HG02642 (cell line): ENCODE measurements around the gene ALDH16A1.
A peak's percentile ranks its signal among the peaks of the same experiment; 100 is the strongest.

Source experiments
- ATAC-seq: cut with Tn5 transposase; IDR thresholded peaks from one replicate; pipeline ENCODE4 v1.9.1; 2021; ENCODE audit warnings: mild to moderate bottlenecking; ENCODE audit not compliant: unreplicated experiment, poor library complexity

The ALDH16A1 gene

DNA sequence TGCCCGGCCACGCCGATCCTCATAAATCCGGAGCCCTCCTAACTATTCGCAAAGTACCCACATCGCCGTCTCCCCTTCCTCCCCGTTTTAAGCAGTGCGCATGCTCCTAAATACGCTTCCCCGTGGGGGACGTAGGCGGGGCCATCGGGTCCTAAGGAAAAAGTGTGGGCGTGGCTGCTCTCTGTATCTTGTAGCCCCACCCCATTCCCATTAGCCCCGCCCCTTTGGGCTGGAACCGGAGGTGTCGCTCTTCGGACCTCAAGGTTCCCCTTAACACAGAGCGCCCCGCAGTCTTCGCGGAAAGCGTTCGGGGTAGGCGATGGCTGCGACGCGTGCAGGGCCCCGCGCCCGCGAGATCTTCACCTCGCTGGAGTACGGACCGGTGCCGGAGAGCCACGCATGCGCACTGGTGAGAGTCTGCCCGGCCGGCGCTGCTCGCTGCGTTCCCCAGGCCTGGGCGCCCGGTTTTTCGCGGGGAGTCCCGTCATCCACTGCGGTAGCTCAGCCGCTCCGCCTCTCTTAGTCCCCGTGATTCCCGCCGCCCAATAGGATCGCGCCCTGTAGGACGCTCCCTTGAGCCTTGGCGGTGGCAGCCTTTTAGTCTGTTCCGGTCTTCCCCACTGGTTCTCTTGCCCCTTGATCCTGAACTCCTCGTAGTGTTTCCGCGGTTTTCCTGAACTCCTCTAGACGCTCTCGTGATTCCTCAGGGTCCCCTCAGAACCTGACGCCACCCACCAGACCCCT, at the start of gene ALDH16A1:
Gene ALDH16A1 (plus strand): TSS at position 213 of the 744 bp plus-strand sequence. CDS start 107 bp downstream, at position 320.
- peak; percentile 81 for ATAC-seq

DNA sequence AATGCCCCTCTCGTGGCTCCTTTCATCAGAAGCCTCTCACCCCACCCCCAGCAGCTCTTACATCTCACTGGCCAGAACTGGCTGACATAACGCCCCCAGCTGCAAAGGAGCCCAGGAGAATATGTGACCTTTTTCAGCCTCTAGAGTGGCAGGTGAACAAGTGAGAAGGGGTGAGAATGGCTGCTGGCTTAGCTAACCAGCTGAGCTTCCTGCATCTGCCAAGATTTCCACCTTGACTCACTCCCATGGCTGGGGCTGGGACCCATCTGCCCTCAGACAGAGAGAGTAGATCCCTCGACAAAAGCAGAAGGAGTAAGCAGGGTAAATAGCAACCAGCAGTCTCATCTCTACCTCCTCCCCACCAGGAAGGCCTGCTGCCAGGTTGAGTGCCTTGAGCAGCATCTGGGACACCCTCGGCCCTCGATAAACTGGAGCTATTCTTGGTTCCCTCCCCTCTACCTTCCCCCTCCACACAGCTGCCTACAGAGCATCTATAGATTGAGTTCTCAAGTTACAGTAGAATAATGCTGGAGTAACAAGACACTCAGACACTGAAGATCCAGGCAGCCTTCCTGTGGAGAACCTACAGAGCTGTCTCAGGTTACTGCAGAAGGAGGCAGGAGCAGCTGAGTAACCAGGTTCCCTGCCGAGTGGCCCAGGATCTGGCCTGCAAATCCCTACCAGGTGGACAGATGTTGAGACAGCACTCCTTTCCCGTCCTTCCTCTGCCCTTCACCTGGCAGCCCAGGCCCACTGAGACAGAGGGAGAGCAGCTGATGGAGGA, 49.4 kb upstream of the ALDH16A1 start:
- ATAC-seq: no peak

DNA sequence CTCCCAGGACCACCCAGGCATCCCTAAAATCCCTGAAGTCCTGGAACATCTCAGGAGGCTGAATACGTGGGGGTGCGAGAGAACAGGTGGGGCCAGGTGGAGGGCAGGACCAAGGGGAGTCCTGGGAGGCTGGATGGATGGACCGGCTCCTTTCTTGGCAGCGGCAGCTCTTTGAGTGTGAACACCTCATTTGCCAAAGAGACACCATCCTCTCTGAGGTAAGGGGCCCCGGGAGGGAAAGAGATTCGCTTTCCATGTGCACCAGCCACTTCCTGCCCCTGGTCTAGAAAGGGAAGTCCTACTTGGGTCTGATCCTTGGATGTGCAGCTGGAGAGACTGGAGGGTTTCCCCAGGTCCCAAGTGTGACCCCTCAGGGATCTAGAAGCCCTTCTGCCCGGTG, 45.9 kb upstream of the ALDH16A1 start:
- no peak for ATAC-seq

DNA sequence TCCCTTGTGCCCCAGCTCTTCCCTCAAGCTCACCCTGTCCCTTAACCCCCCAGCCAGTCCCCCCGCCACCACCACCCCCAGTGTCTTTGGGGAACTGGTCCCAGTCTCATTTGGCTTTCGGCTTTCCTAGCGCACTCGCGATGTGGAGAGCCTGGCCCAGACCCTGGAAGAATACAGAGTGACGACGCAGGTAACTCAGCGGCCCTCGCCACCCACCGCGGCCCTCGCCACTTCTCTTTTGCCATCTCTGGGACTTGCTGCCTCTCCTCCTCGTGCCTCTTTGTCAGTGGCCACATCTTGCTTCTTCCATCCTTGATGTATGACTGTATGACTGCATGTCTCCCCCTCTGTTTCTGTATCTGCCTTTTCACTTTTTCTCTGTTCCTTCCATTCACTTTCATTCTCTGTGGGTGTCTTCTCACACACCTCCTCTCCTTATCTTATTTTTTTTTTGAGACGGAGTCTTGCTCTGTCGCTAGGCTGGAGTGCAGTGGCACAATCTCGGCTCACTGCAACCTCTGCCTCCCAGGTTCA, 45.5 kb upstream of the ALDH16A1 start:
- no peak for ATAC-seq

DNA sequence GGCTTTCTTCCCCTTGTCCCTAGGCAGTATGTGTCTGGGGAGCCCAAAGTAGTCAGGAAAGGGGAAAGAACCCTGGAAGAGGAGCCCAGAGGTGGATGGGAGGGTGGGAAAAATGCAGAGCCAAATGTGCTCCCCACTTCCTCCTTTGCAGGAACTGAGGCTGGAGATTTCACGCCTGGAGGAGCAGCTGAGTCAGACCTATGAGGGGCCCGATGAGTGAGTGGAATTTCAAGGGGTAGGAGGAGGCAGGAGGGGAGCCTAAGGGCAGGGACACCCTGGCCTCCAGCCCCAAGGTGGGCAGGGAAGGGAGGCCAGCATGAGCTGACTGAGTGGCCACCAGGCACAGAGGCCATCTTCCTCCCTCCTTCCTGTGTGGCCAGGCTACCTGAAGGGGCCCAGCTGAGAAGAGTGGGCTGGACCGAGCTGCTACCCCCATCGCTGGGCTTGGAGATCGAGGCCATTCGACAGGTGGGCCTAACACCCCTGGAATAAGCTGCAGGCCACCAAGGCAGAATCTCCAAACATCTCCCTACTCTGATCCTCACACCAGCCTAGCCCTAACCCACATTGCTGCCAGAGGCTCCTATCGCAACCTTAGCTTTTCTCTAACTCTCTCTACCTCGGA, 44.1 kb upstream of the ALDH16A1 start:
- ATAC-seq: no peak

DNA sequence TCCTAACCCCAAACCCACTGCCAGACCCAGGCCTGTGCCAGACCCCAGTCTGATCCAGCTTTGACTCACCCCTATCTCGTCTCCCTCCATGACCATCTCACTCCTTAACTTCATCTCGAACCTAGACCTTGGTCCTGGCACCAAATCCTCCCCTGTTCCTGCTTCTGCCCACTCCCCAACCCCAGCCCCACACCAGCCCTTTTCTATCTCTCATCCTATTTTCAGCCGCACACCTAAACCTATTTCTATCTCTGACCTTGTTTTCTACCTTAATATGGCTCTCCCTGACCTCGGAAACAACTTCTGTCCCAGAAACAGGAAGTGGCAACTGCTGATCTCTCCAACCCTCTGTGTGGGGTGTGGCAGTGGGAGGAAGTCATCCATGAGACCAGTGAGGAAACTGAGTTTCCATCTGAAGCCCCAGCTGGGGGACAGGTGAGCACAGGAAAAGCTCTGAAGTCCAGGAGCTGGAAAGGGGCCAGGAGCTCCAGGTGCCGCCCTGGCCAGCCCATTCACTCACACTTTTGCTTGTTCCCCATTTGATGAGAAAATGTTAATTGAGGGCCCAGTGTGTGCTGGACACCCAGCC, 43.5 kb upstream of the ALDH16A1 start:
- no peak for ATAC-seq

DNA sequence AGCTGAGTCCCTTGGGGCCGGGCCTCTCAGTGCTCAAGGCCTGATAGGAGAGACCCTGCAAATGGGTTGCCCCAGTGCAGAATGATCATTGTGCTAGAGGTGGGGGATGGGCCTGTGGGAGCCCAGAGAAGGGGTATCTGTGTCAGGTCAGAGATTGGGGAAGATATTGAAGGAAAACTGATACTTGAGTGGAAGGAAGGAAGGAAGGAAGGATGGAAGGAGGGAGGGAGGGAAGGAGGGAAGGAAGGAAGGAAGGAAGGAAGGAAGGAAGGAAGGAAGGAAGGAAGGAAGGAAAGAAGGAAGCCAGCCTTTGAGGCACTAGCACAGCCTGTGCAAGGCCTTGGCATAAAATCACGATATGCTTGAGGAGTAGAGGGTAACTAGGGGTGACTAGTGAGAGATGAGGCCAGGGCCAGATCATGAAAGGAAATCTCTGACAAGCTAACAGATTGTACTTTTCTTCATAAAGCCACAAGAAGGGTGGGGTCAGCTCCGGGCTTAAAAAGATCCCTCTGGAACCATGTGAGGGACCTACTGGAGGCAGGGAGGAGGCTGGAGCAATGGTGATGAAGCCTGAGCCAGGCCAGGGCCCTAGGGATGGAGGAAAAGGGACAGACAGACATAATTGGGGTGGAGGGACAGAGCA, 41.2 kb upstream of the ALDH16A1 start:
- ATAC-seq: no peak

DNA sequence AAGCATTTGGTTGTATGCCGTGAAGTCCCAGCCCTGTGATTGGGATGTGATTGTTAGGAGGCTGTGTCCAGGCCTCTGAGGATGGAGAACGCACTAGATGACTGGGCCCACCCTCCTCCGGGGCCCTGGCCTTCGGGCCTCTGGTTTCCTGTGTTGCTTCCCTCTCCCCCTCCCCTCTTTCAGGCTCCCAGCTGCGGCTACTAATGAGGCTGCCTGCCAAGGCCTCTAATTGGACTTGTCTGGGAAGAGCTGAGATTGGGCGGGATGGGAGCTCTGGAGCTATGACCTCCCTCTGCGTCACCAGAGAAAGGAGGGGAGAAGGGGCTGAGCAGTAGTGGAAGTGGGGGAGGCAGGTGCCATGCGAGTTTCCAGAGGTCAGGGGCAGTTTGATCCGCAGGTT, 39.7 kb upstream of the ALDH16A1 start:
- no peak for ATAC-seq

DNA sequence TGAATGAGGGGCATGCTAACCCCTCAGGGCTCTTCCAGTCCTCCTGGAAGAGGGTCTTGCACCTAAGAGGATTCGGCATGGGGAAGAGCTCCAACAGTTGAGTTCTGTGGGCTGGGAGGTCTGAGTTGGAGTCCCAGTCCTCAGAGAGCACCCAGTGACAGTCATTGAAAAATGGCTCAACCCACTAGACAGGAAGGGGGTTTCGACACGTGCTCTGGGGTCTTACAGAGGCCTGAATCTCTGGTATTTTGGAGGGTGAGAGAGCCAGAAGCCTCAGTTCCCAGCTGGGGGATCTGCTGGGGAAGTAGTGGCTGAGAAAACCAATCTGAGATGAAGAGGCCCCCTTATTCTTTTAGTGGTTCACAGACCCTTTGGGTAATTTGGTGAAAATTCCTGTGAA, 38.8 kb upstream of the ALDH16A1 start:
- ATAC-seq: no peak

DNA sequence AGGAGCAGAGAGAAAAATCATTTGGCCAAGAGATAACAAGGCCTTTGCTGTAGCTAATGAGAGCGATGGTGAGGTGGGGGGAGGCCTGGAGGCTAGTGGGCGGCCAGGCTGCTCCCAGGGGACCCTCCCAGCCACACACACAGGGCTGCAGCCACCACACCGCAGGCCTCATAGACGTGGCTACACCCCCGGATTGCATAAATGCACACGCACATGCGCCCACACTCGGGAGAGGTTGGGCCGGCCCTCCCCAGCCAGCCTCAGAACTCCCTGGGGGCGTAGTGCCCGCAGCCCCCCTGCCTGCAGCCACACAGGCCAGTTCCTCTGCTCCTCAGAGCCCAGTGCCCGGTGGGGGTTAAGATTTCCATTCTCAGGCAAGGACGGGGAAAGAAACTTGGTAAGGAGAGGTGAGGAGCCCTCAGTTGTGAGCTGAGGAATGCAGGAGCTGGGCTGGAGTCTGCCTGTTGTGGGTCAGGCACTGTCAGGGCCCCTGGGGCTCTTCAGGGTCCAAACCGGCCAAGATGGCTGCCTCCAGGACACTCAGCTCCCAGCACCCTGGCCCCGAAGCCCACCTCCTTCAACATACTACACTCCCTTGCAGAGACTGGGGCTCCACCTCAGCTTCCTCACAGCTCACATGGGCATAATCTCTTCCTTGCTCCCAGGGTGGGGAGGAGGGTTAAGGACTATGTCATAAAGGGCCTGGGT, 37.8 kb upstream of the ALDH16A1 start:
- ATAC-seq: no peak

DNA sequence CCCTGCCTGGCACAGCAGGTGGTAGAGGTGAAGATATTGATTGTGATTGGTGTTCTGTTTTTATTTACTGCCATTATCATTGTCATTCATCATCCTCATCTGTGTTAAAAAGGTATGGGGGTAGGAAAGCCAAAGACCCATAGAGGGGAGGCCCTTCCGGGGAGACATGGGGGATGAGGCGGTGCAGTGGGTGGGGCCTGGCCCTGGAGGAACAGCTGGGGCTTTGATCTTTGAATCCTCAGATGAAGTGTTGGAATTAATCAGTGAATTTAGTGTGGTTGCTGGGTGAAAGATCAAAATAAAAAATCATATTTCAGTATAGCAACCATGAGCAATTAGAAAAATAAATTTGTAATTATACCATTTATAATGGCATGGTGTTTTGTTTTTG, 37.2 kb upstream of the ALDH16A1 start:
- no peak for ATAC-seq

DNA sequence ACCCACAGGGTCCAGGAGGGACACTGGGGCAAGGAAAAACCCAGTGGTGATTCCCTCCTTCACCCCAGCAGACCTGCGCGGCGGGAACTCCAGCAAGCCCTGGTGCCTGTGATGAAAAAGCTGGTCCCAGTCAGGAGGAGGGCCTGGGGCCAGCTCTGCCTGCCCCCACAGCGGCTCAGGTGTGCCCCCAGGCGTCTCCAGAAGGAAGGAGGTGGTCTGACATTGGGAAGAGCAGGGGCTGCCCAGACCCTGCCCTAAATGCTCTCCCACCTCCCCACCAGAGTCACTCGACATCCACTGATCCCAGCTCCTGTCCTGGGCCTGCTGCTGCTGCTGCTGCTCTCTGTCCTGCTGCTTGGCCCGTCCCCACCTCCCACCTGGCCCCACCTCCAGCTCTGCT, 35.9 kb upstream of the ALDH16A1 start:
- no peak for ATAC-seq

DNA sequence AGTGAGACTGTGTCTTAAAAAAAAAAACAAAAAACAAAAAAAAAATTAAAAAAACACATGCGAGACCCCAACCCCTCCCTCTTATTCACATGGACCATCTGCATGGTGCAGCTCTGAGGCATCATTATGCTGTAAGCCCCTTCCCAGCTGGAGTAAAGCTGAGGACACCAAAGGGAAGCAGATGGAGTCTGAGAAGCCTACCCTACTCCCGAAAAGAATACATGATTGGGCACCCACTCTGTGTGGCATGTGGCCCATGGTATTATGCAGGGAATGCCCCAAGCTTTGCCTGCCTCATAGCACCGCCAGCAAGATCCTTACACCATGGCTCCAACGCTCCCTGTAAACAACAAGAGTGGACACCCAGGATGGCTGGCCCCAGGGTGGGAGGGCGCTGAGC, 34.5 kb upstream of the ALDH16A1 start:
- no peak for ATAC-seq

DNA sequence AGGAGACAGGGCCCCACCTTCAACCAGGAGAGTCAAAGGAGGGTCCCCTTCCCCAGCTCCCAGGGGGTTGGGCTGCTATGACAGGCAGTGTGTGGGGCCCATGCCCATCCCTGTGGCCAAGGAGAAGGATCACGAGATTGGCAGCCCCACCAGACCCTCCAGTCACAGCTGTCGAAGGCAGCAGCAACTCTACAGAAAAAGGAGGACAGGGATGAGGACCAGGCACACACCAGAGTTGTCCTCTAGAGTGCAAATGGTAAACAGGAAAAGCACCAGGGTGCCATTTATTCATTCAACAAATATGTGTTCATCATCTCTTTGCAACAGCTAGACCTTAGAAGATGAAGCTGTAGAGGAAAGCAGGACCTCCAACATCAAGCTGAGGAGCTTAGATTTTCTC, 33.9 kb upstream of the ALDH16A1 start:
- ATAC-seq: no peak

DNA sequence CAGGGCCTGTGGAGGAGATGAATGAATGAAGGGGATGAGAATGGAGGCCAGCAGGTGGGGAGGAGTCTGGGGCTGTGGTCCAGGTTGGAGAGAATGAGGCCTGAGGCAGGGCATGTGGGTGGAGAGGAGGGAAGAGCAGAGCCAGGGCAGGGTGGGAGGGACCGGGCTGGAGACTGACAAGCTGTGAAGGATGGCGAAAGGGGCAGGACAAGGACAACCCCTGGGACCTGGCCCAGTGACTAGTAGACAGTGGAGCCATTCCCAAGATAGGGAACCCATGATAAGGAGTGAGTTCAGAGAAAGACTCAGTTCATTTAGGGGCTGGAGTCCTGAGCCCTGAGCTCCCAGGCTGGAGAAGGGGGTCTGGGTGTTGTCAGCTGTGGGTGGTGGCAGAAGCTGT, 32.8 kb upstream of the ALDH16A1 start:
- no peak for ATAC-seq

DNA sequence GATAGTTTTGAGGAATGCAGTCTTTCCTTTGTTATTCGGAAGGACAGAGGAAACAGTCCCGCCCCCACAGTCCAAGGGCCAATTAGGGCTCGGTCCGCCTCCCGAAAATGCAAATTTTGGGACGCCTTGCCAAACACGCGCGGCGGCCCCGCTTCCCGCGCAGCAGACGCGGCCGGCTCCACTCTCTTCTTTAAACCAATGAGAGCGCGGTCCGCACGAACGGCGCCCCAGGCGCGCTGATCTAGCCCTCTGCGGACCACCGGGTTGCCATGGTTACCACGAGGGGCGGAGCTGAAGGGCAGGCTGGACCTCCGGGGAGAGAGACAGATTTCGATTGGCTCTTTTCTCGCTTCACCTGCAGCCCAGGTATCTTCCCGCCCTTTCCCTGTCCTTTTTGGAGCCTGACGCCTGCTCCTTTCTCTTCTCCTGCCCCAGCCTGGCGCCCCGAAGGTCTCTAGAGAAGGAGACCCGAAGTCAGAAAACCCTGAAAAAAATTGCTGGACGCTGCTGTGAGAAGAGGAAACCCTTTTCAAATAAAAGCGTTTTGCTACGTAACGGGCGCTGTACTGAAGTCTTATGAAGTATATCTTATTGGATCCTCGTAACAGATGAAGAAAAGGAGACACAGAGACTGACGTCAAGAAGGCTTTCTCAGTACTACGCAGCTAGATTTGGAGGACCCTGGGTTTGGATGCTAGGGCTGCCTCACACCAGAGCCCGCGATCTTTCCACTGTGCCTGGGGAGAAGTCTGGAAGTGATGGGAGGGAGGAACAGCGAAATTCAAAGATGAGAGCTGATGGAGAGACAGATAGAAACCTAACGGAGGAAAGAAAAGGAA, 31.8 kb upstream of the ALDH16A1 start:
- ATAC-seq: no peak

DNA sequence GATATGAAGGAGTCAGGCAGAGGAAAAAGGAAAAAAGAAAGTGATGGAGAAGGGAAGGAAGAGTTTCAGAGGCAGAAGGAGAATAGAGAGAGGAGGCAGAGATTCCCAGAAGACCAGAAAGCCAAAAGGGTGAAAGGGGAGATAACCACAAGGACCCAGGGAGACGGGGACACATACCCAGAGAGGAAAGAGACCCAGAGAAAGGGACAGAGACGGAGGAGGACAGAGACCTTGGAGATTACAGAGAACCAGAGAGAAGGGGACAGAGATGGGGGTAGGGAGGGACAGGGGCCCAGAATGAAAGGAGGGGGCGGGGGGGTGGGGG, 31.2 kb upstream of the ALDH16A1 start:
- no peak for ATAC-seq

DNA sequence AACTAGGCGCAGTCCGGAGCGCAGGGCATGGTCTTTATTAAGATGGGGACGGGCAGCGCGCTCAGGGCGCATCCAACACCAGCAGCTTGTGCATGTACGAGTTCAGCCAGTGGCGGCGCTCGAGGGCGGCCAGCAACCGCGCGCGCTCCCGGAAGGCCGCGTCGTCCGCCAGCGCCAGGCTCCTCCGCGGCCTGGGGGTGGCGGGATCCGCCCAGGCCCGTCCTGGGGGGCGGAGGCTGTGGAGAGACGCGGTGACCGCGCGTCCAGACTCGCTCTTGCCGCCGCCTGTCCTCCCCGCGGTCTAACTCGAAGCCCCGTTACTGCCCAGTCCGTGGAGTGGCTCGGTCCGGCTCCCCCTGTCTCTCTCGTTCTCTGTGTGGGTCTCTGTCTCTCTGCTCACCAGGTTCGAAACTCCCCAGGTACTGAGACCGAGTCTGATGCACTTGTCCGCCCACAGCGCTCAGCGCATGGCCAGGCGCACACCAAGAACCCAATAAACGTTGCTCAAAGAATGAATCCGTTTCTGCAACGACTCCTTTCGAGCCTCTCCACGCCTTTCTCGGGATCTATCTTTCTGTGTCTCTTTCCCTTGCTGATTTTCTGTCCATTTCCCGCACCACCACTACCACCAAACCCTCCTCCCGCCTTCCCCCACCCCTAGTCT, 30.5 kb upstream of the ALDH16A1 start:
- no peak for ATAC-seq
